K562 (cell line): Measurements from ENCODE around the gene PARP15. TPM values are rescaled to one million over a fixed set of nuclear protein-coding genes. Genes with fewer than 3 reads are reported as not detected.

Source experiments
- ATAC-seq: fragments of 200-7000 bp; cut with Tn5 transposase; 3 replicates; pipeline ENCODE4 v1.9.1; 2020; ENCODE audit warnings: moderate library complexity
- BruUV-seq: library from RNA; stranded (reverse); fragments of 400-500 nt; replicated peaks from 2 replicates; lab custom pipeline; 2021; lab: Mats Ljungman, UMichigan
- CTCF ChIA-PET: fragments of 300-600 bp; formaldehyde crosslinking; extraction: SDS; loops from one replicate; lab custom pipeline; 2021; ENCODE audit warnings: low intra/inter-chr PET ratio; lab: Yijun Ruan, JAX
- POLR2A ChIA-PET: fragments of 300-600, 350-650 bp; sonication (Branson Sonifier 250); formaldehyde crosslinking; extraction: SDS; loops from one replicate; lab custom pipeline; 2021; ENCODE audit warnings: antibody characterized with exemption, inconsistent platforms; lab: Yijun Ruan, JAX
- DNase-seq, 4 experiments: peaks; one replicate each; pipeline versions ENCODE4 v3.0.0 to v3.0.0-alpha.2; 2011 to 2018; ENCODE audit warnings: low spot score in 3 of 4, mixed read lengths in 3 of 4; ENCODE audit errors: extremely low read depth in 1 of 4
- FAIRE-seq: peaks from 2 replicates; lab custom pipeline; 2011; peaks lifted over from hg19 to GRCh38; lab: Jason Lieb, UNC
- H2AFZ ChIP-seq: 2 replicates; pipeline ENCODE4 v1.6.0; 2011; ENCODE audit warnings: low read depth, low read length, control low read depth, inconsistent platforms
- H3K27ac ChIP-seq: fragments of 200-600 bp; 3 replicates; pipeline ENCODE4 v1.8.0; 2011; ENCODE audit warnings: low read depth, mild to moderate bottlenecking, control low read depth, inconsistent platforms, low read length, moderate library complexity, mixed read lengths; ENCODE audit errors: extremely low read depth
- H3K27me3 ChIP-seq, 2 experiments: fragments of 300-600 bp in 1 of 2; 2 replicates in 1 of 2; 3 replicates in 1 of 2; pipeline versions ENCODE4 v1.6.0 to v1.8.0; 2011; ENCODE audit warnings: inconsistent platforms in 2 of 2, low read length in 2 of 2, mild to moderate bottlenecking in 1 of 2, mixed read lengths in 1 of 2, moderate library complexity in 1 of 2; ENCODE audit not compliant: control insufficient read depth in 2 of 2, insufficient read depth in 2 of 2
- H3K36me3 ChIP-seq: fragments of 300-600 bp; 3 replicates; pipeline ENCODE4 v1.8.0; 2011; ENCODE audit warnings: mild to moderate bottlenecking, low read length, inconsistent platforms; ENCODE audit not compliant: control insufficient read depth, insufficient read depth
- H3K4me1 ChIP-seq, 2 experiments: fragments of 200-600 bp in 1 of 2; replicated peaks in 1 of 2; 2 replicates in 1 of 2; 3 replicates in 1 of 2; pipeline versions ENCODE4 v1.5.1 to v1.8.0; 2011; ENCODE audit warnings: inconsistent platforms in 2 of 2, low read length in 2 of 2, mild to moderate bottlenecking in 1 of 2, mixed read lengths in 1 of 2, moderate library complexity in 1 of 2; ENCODE audit not compliant: control insufficient read depth in 2 of 2, insufficient read depth in 2 of 2
- H3K4me2 ChIP-seq: 2 replicates; pipeline ENCODE4 v1.6.1; 2011; ENCODE audit warnings: low read length, control low read depth, inconsistent platforms, mixed read lengths; ENCODE audit not compliant: insufficient read depth
- H3K4me3 ChIP-seq: fragments of 200-600 bp; sonication (generic), shearing (Covaris generic); 2 replicates; pipeline ENCODE4 v1.5.1; 2016; ENCODE audit warnings: control low read depth, inconsistent platforms
- H3K79me2 ChIP-seq: fragments of 200-600 bp; 3 replicates; pipeline ENCODE4 v1.8.0; 2011; ENCODE audit warnings: low read length, inconsistent platforms; ENCODE audit not compliant: control insufficient read depth, insufficient read depth
- H3K9ac ChIP-seq, 2 experiments: 2 replicates each; pipeline versions ENCODE4 v1.6.0 to v1.6.1; 2011; ENCODE audit warnings: low read depth in 2 of 2, low read length in 2 of 2, control low read depth in 1 of 2, inconsistent platforms in 1 of 2, mild to moderate bottlenecking in 1 of 2, mixed read lengths in 1 of 2; ENCODE audit not compliant: insufficient read depth in 1 of 2
- H3K9me1 ChIP-seq: one replicate; pipeline ENCODE4 v1.6.0; 2011; ENCODE audit warnings: inconsistent platforms, mild to moderate bottlenecking, low read length, moderate library complexity; ENCODE audit not compliant: control insufficient read depth, insufficient read depth
- H3K9me3 ChIP-seq: replicated peaks from 2 replicates; pipeline ENCODE4 v1.5.1; 2011; ENCODE audit warnings: low read depth, low read length, inconsistent platforms; ENCODE audit not compliant: control insufficient read depth, insufficient read depth
- H4K20me1 ChIP-seq: replicated peaks from 2 replicates; pipeline ENCODE4 v1.6.1; 2011; ENCODE audit warnings: low read length, inconsistent platforms, mixed read lengths; ENCODE audit not compliant: control insufficient read depth, insufficient read depth
- CBX3 ChIP-seq, 2 experiments: IDR thresholded peaks; 1 replicate in 1 of 2; 2 replicates in 1 of 2; pipeline ENCODE4 v1.6.1; 2012; ENCODE audit warnings: inconsistent platforms in 2 of 2, low read length in 2 of 2, borderline replicate concordance in 1 of 2, control low read depth in 1 of 2
- GTF2E2 ChIP-seq: fragments of 200-800 bp; sonication (Bioruptor generic); IDR thresholded peaks from 2 replicates; pipeline ENCODE4 v1.6.1; 2016; ENCODE audit warnings: missing genetic modification characterization, missing compliant biosample characterization
- HMG20B ChIP-seq: fragments of 250-450 bp; sonication (Bioruptor Pico); IDR thresholded peaks from 2 replicates; pipeline ENCODE4 v1.5.0; 2021; ENCODE audit warnings: mild to moderate bottlenecking
- HNRNPUL1 ChIP-seq: fragments of 200-400 bp; formaldehyde crosslinking; IDR thresholded peaks from 2 replicates; pipeline ENCODE4 v1.6.1; 2017; ENCODE audit warnings: low read length
- KDM5B ChIP-seq: fragments of 200-600 bp; sonication (generic); IDR thresholded peaks from 2 replicates; pipeline ENCODE4 v1.6.1; 2012; ENCODE audit warnings: low read depth, mild to moderate bottlenecking, moderate library complexity, low read length, control low read depth, inconsistent platforms; ENCODE audit not compliant: insufficient replicate concordance
- PBX2 ChIP-seq, 2 experiments: IDR thresholded peaks in 1 of 2; conservative IDR thresholded peaks in 1 of 2; 2 replicates each; pipeline ENCODE4 v1.6.1; 2016; ENCODE audit warnings: low read depth in 2 of 2, mild to moderate bottlenecking in 1 of 2, missing compliant biosample characterization in 1 of 2, missing genetic modification characterization in 1 of 2, moderate library complexity in 1 of 2
- PHF21A ChIP-seq: fragments of 450-650 bp; IDR thresholded peaks from 2 replicates; pipeline ENCODE4 v1.6.1; 2017; ENCODE audit warnings: low read depth, borderline replicate concordance
- PKNOX1 ChIP-seq: fragments of 450-650 bp; IDR thresholded peaks from 2 replicates; pipeline ENCODE4 v1.6.1; 2016
- RBM25 ChIP-seq: fragments of 200-400 bp; formaldehyde crosslinking; IDR thresholded peaks from 2 replicates; pipeline ENCODE4 v1.6.1; 2018; ENCODE audit warnings: low read length, low read depth, moderate library complexity; ENCODE audit not compliant: severe bottlenecking
- TFAM ChIP-seq: fragments of 250-450 bp; sonication (Bioruptor Pico); conservative IDR thresholded peaks from 2 replicates; pipeline ENCODE4 v1.5.0; 2021; ENCODE audit warnings: mild to moderate bottlenecking, moderate library complexity
- ZKSCAN8 ChIP-seq: fragments of 200-800 bp; sonication (Bioruptor generic); IDR thresholded peaks from 2 replicates; pipeline ENCODE4 v1.6.1; 2016; ENCODE audit warnings: missing genetic modification characterization, missing compliant biosample characterization
- ZNF124 ChIP-seq: sonication (generic); formaldehyde crosslinking; IDR thresholded peaks from 2 replicates; pipeline ENCODE4 v1.8.1; 2022; ENCODE audit warnings: missing genetic modification reagents
- ZNF518B ChIP-seq: fragments of 250-450 bp; sonication (Bioruptor Pico); IDR thresholded peaks from 2 replicates; pipeline ENCODE4 v1.5.0; 2021; ENCODE audit warnings: mild to moderate bottlenecking, moderate library complexity
- ZNF780A ChIP-seq: fragments of 250-450 bp; sonication (Bioruptor Pico); IDR thresholded peaks from 2 replicates; pipeline ENCODE4 v1.5.0; 2021; ENCODE audit warnings: mild to moderate bottlenecking
- WGBS: fragments of 100-300 bp; shearing (Covaris generic); methylation state at CpG from one replicate; pipeline ENCODE4 v1.1.6; 2016; ENCODE audit warnings: low coverage, mixed read lengths; ENCODE audit not compliant: insufficient coverage; ENCODE audit errors: missing lambda C conversion rate; 5-methylcytosine and 5-hydroxymethylcytosine counted together
- in situ Hi-C: fragments of 300-500 bp; cut with MboI; formaldehyde crosslinking; loops from 4 replicates; pipeline ENCODE4 v1.15.0; 2018; ENCODE audit warnings: inconsistent platforms, mixed read lengths
- intact Hi-C: fragments of 100-400 bp; cut with micrococcal nuclease; formaldehyde crosslinking; loops from 2 replicates; pipeline ENCODE4 v1.14.2; 2022
- polyA plus RNA-seq, 8 experiments: library from polyadenylated mRNA; depleted of rRNA in 4 of 8; stranded (reverse) in 5 of 8; unstranded in 3 of 8; fragments of >200 nt; fragmentation: Nextera tagmentation in 2 of 8; fragmentation: Illumina TruSeq in 1 of 8; extraction: Ambion mirVana in 2 of 8; extraction: Trizol in 1 of 8; gene quantifications; 2 replicates each; pipeline versions ENCODE4 v1.2.1 to v1.2.3, GENCODE V29; 2011 to 2014; ENCODE audit warnings: inconsistent platforms in 1 of 8, missing spikeins in 1 of 8
- total RNA-seq, 7 experiments: library from RNA; depleted of rRNA in 6 of 7; stranded (reverse); fragments of >200 nt in 6 of 7; fragmentation: Illumina TruSeq in 2 of 7; extraction: Trizol in 2 of 7; gene quantifications; 2 replicates each; pipeline versions ENCODE4 v1.2.1 to v1.2.3, GENCODE V29; 2011 to 2021; ENCODE audit warnings: low replicate concordance in 1 of 7

Gene PARP15
- total and polyA plus RNA-seq, 9 of the 15 experiments (the other 6 are each of a cell fraction or from before 2014, with no cell fraction given): 0.05 to 0.40 (median 0.13) TPM

GRCh38 chr3:122582390-122582789 lies 4.9 kb downstream of the PARP15 start (continued):
- TF ChIP-seq RBM25: no peak
- no peak for TF ChIP-seq TFAM (CRISPR knock-in tag)
- no peak for TF ChIP-seq ZNF124 (CRISPR knock-in tag)
- no peak for TF ChIP-seq HMG20B (CRISPR knock-in tag)
- no peak for TF ChIP-seq GTF2E2 (tag)
- TF ChIP-seq CBX3 (IDR thresholded peaks at IDR 0.05; ENCODE audit: borderline replicate concordance in 1 of 2, low read length in 2 of 2): peak in 1 of 2 experiments; percentile 74; a peak in 1 of 3 replicates
- no peak for TF ChIP-seq PBX2 (CRISPR knock-in tag; IDR thresholded peaks at IDR 0.05; ENCODE audit: low read depth)
- no peak for TF ChIP-seq PBX2 (tag; conservative IDR thresholded peaks at IDR 0.05; ENCODE audit: low read depth)

- Histone ChIP-seq H3K9me1 (no peaks in the 10 kb centered on the region), H3K27ac (no peak overlapping the region), H3K36me3 (no peaks in the 10 kb centered on the region), H3K4me3 (no peak overlapping the region), H3K9me3 (0 out of 2 replicates have a peak, but pooled peaks cover 8% of the 10 kb centered on the region), H3K27me3 (no peaks in the 10 kb centered on the region), H3K9ac (no peak overlapping the region), H4K20me1 (no peaks in the 10 kb centered on the region), H3K79me2 (no peaks in the 10 kb centered on the region), H3K4me2 (no peak overlapping the region), H2AFZ (no peak overlapping the region), H3K4me1 (no peaks in the 10 kb centered on the region)
- WGBS: 0% methylated on average over 1 of the region's 1 CpG
- in situ Hi-C loops (no loop called here), intact Hi-C loops (no loop called here)
- ChIA-PET POLR2A (no interaction called here), CTCF (no interaction called here)
- BruUV-seq: no TSS peak
- DNase-seq: no peak
- no peak for ATAC-seq
- no peak for FAIRE-seq
- TF ChIP-seq ZNF518B: no peak
- no peak for TF ChIP-seq HNRNPUL1
- TF ChIP-seq PHF21A: no peak
- TF ChIP-seq ZKSCAN8 (CRISPR knock-in tag): no peak
- TF ChIP-seq PKNOX1: no peak
- no peak for TF ChIP-seq ZNF780A
- TF ChIP-seq KDM5B: no peak
Measured at GRCh38 chr3:122586098-122586497, 8.6 kb downstream of the PARP15 start.
